HL-60 (cell line): Measurements from ENCODE around the gene CBL.

Experiments used
- CTCF ChIP-seq: IDR thresholded peaks from one replicate; pipeline ENCODE4 v1.5.1; 2011; ENCODE audit warnings: low read length, control low read depth, inconsistent platforms; ENCODE audit not compliant: insufficient read depth
- GABPA ChIP-seq: IDR thresholded peaks from 2 replicates; pipeline ENCODE4 v1.6.1; 2012; ENCODE audit warnings: low read depth
- POLR2AphosphoS5 ChIP-seq: IDR thresholded peaks from 2 replicates; pipeline ENCODE4 v1.6.1; 2012; ENCODE audit warnings: low read depth
- REST ChIP-seq: IDR thresholded peaks from 2 replicates; pipeline ENCODE4 v1.6.1; 2012; ENCODE audit warnings: low read depth; ENCODE audit not compliant: insufficient replicate concordance
- SPI1 ChIP-seq: IDR thresholded peaks from 2 replicates; pipeline ENCODE4 v1.6.1; 2012; ENCODE audit warnings: low read depth, mild to moderate bottlenecking, borderline replicate concordance

- TF ChIP-seq REST (no peak), CTCF (no peak), POLR2AphosphoS5 (no peak), GABPA (no peak), SPI1 (no peak)
These were observed 42.9 kb downstream of the CBL start for GRCh38 chr11:119248750-119249670.
